Left ventricle myocardium inferior (tissue), 1 donor: ENCODE measurements around the gene COG3. TPM values are rescaled to one million over a fixed set of nuclear protein-coding genes. Genes with fewer than 3 reads are reported as not detected.

Experiments
- DNase-seq: peaks from one replicate; pipeline ENCODE4 v3.0.0-alpha.2; 2020
- H3K27ac ChIP-seq: fragments of 200-600 bp; replicated peaks from 2 replicates; pipeline ENCODE4 v1.8.0; 2021
- H3K27me3 ChIP-seq: fragments of 200-600 bp; 2 replicates; pipeline ENCODE4 v1.8.0; 2021; ENCODE audit warnings: low read depth
- H3K36me3 ChIP-seq: fragments of 200-600 bp; 2 replicates; pipeline ENCODE4 v1.8.0; 2021
- H3K4me1 ChIP-seq: fragments of 200-600 bp; 2 replicates; pipeline ENCODE4 v1.8.0; 2021
- H3K4me3 ChIP-seq: fragments of 200-600 bp; 2 replicates; pipeline ENCODE4 v1.8.0; 2021; ENCODE audit warnings: mild to moderate bottlenecking, moderate library complexity
- H3K9me3 ChIP-seq: fragments of 200-600 bp; replicated peaks from 2 replicates; pipeline ENCODE4 v1.8.0; 2021
- intact Hi-C: fragments of 100-400 bp; cut with micrococcal nuclease; formaldehyde crosslinking; loops from one replicate; pipeline ENCODE4 v1.11.0; 2022
- total RNA-seq: library from RNA; stranded (reverse); fragmentation: NEBNext Ultra II Directional; extraction: Animal tissue kit (Norgen Biotek cat#: 25700); gene quantifications from one replicate; pipeline ENCODE4 v1.2.1, GENCODE V29; 2021
- TF ChIP-seq, protein P1 (sequence below): fragments of 200-600 bp; IDR thresholded peaks from 2 replicates; pipeline ENCODE4 v1.8.0; 2021; ENCODE audit warnings: antibody characterized with exemption, mild to moderate bottlenecking, borderline replicate concordance
- donor health status: DM: no; HTN: yes; CAD: no; lungs with severe emphysema.

The COG3 gene
- total RNA-seq, 1 donor from 2014 or later: 15.7 TPM

DNA sequence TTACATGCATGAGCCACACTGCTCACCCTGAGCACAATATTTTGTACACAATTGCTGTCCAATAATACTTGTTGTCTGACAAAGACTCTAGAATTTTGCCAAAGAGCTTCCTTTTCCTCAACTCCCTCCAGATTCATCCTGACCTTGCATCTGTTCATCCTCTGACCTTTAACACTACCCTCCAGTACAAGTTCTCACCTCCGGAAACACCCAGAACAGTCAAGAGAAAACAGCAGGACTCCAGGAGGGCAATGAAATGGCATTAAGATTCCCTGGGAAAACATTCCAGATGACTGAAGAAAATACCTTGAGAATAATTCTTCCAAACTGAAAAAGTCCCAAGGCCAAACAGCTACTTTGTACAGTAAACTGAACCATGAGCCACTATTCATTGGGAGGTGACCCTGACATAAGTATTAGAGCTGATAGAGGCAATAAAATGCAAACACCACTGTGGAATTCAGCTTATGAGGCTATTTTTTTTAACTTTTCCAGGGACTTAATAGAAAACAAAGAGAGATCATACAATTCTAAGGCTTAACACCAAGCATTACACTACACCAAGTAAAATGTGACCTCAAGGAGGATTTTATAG lies 15.7 kb upstream of the COG3 start:
- H3K27ac ChIP-seq: no peak overlapping the region
- H3K4me1 ChIP-seq: no peaks in the 10 kb centered on the region
- H3K27me3 ChIP-seq: no peaks in the 10 kb centered on the region
- no peaks in the 10 kb centered on the region for H3K36me3 ChIP-seq
- no peak overlapping the region for H3K4me3 ChIP-seq
- no peaks in the 10 kb centered on the region for H3K9me3 ChIP-seq
- intact Hi-C loops: no loop called here
- TF ChIP-seq, protein P1, sequence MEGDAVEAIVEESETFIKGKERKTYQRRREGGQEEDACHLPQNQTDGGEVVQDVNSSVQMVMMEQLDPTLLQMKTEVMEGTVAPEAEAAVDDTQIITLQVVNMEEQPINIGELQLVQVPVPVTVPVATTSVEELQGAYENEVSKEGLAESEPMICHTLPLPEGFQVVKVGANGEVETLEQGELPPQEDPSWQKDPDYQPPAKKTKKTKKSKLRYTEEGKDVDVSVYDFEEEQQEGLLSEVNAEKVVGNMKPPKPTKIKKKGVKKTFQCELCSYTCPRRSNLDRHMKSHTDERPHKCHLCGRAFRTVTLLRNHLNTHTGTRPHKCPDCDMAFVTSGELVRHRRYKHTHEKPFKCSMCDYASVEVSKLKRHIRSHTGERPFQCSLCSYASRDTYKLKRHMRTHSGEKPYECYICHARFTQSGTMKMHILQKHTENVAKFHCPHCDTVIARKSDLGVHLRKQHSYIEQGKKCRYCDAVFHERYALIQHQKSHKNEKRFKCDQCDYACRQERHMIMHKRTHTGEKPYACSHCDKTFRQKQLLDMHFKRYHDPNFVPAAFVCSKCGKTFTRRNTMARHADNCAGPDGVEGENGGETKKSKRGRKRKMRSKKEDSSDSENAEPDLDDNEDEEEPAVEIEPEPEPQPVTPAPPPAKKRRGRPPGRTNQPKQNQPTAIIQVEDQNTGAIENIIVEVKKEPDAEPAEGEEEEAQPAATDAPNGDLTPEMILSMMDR: no peak
- no peak for DNase-seq

- TF ChIP-seq, protein P1: no peak
- Histone ChIP-seq H3K9me3 (no peaks in the 10 kb centered on the region), H3K4me3 (no peak overlapping the region), H3K27ac (no peak overlapping the region), H3K27me3 (no peaks in the 10 kb centered on the region), H3K36me3 (no peaks in the 10 kb centered on the region), H3K4me1 (no peaks in the 10 kb centered on the region)
- DNase-seq: no peak
- intact Hi-C loops: no loop called here
Observed at GRCh38 chr13:45451282-45451681, 13.5 kb upstream of the COG3 start.

GRCh38 chr13:45454204-45454603 lies 10.5 kb upstream of the COG3 start:
- Histone ChIP-seq H3K27me3 (no peaks in the 10 kb centered on the region), H3K4me1 (no peaks in the 10 kb centered on the region), H3K27ac (no peak overlapping the region), H3K36me3 (no peaks in the 10 kb centered on the region), H3K9me3 (peaks cover 6% of the 10 kb centered on the region), H3K4me3 (no peak overlapping the region)
- intact Hi-C loops: no loop called here
- no peak for DNase-seq
- TF ChIP-seq, protein P1: no peak

DNA sequence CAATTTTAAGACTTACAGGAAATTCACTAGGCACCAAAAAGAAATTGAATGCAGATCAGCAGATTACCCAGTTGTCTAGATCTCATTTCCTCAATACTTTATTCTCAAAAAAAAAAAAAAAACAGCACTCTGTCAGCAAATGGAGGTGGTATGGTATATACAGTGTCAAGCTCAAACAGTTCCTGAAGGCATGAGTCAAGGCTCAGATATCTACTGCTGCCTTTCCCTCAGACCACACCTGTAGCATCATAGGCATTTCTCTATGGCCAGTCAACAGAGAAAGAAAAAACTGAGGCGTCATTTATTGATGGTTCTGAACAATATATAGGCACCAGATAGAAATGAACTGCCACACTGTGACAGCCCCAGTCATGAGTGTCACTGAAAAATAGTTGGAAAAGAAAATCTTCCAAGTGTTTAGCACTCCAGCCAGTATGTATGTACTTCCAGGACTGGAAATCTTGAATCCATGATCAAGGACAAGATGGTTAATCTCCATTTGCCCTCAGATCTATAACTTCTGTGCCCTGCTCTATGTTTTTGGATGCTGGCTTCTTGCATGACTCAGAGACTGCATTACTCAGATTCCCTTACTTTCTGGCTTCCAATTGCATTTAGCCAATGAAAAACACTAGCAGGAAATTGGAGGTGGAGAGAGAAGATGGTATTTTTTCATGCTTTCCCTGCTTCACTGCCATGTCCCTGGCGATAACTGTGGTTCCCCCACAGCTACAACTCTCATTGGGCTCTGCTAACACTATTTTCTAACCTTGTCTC lies 8.4 kb upstream of the COG3 start:
- H3K4me1 ChIP-seq: no peaks in the 10 kb centered on the region
- TF ChIP-seq, protein P1: no peak
- no peak for DNase-seq
- H3K4me3 ChIP-seq: no peak overlapping the region
- H3K27ac ChIP-seq: no peak overlapping the region
- no peaks in the 10 kb centered on the region for H3K36me3 ChIP-seq
- H3K27me3 ChIP-seq: no peaks in the 10 kb centered on the region
- H3K9me3 ChIP-seq: peaks cover 6% of the 10 kb centered on the region
- intact Hi-C loops: no loop called here

GRCh38 chr13:45464141-45464686 lies 525 bp upstream of the COG3 start:
- H3K9me3 ChIP-seq: no peaks in the 10 kb centered on the region

More at GRCh38 chr13:45464141-45464686, 525 bp upstream of the COG3 start:
- DNase-seq: no peak
- intact Hi-C loops: no loop called here
- Histone ChIP-seq H3K4me3 (peak overlapping the region; percentile 98), H3K27ac (peak overlapping the region; percentile 97), H3K36me3 (peaks cover 6% of the 10 kb centered on the region), H3K4me1 (peaks cover 52% of the 10 kb centered on the region), H3K27me3 (no peaks in the 10 kb centered on the region)
- TF ChIP-seq, protein P1: peak; percentile 64
